HepG2 (cell line): ENCODE data around the gene AIF1. TPM values are rescaled to one million over a fixed set of nuclear protein-coding genes. Genes with fewer than 3 reads are reported as not detected.

Experiments
- ATAC-seq: fragments of 200-7000 bp; cut with Tn5 transposase; 3 replicates; pipeline ENCODE4 v1.9.1; 2020; ENCODE audit warnings: mild to moderate bottlenecking, moderate library complexity
- BruUV-seq: library from RNA; stranded (reverse); fragments of 400-500 nt; replicated peaks from 2 replicates; lab custom pipeline; 2021; lab: Mats Ljungman, UMichigan
- CTCF ChIA-PET: fragments of 300-600 bp; formaldehyde crosslinking; extraction: SDS; loops from one replicate; lab custom pipeline; 2021; ENCODE audit warnings: low total read pairs, inconsistent platforms, low intra/inter-chr PET ratio; lab: Yijun Ruan, JAX
- POLR2A ChIA-PET: fragments of 350-600 bp; sonication (Branson Sonifier 250); formaldehyde crosslinking; loops from one replicate; lab custom pipeline; 2020; ENCODE audit warnings: antibody characterized with exemption, inconsistent platforms; lab: Yijun Ruan, JAX
- DNase-seq: peaks from one replicate; pipeline ENCODE4 v3.0.0-alpha.2; 2015; ENCODE audit warnings: low spot score
- FAIRE-seq: peaks from 3 replicates; lab custom pipeline; 2011; peaks lifted over from hg19 to GRCh38; lab: Jason Lieb, UNC
- H2AFZ ChIP-seq: one replicate; pipeline ENCODE4 v1.6.1; 2011; ENCODE audit warnings: low read length, inconsistent platforms
- H3K27ac ChIP-seq: fragments of 300-600 bp; 3 replicates; pipeline ENCODE4 v1.8.0; 2011; ENCODE audit warnings: mixed run types, mild to moderate bottlenecking, mixed read lengths, low read length, inconsistent platforms; ENCODE audit not compliant: insufficient read depth; ENCODE audit errors: extremely low read length
- H3K27me3 ChIP-seq, 2 experiments: fragments of 200-600 bp in 1 of 2; 2 replicates in 1 of 2; 3 replicates in 1 of 2; pipeline versions ENCODE4 v1.6.0 to v1.8.0; 2011; ENCODE audit warnings: low read length in 2 of 2, mild to moderate bottlenecking in 2 of 2, moderate library complexity in 2 of 2, inconsistent platforms in 1 of 2; ENCODE audit not compliant: insufficient read depth in 2 of 2, control insufficient read depth in 1 of 2
- H3K36me3 ChIP-seq, 2 experiments: fragments of 200-600 bp in 1 of 2; replicated peaks in 1 of 2; 2 replicates in 1 of 2; 3 replicates in 1 of 2; pipeline versions ENCODE4 v1.5.1 to v1.8.0; 2011; ENCODE audit warnings: low read length in 2 of 2, inconsistent platforms in 1 of 2; ENCODE audit not compliant: insufficient read depth in 2 of 2, control insufficient read depth in 1 of 2
- H3K4me1 ChIP-seq: 2 replicates; pipeline ENCODE4 v1.5.1; 2012; ENCODE audit warnings: low read length, inconsistent platforms; ENCODE audit not compliant: insufficient read depth
- H3K4me2 ChIP-seq: 2 replicates; pipeline ENCODE4 v1.6.0; 2011; ENCODE audit warnings: low read depth, low read length, inconsistent platforms
- H3K4me3 ChIP-seq, 3 experiments: fragments of 200-600 bp in 1 of 3; sonication (generic), shearing (Covaris generic) in 1 of 3; replicated peaks in 1 of 3; 2 replicates each; pipeline ENCODE4 v1.5.1; 2011 to 2016; ENCODE audit warnings: low read length in 3 of 3, inconsistent platforms in 2 of 3, low read depth in 2 of 3, mild to moderate bottlenecking in 2 of 3, control low read depth in 1 of 3, mixed read lengths in 1 of 3; ENCODE audit not compliant: insufficient read depth in 1 of 3
- H3K79me2 ChIP-seq: one replicate; pipeline ENCODE4 v1.6.1; 2011; ENCODE audit warnings: low read length, inconsistent platforms; ENCODE audit not compliant: insufficient read depth
- H3K9ac ChIP-seq: 2 replicates; pipeline ENCODE4 v1.6.0; 2011; ENCODE audit warnings: mild to moderate bottlenecking, low read depth, low read length, inconsistent platforms; ENCODE audit not compliant: insufficient read depth
- H3K9me3 ChIP-seq: 2 replicates; pipeline ENCODE4 v1.5.1; 2012; ENCODE audit warnings: mild to moderate bottlenecking, low read length
- H4K20me1 ChIP-seq: 2 replicates; pipeline ENCODE4 v1.6.0; 2011; ENCODE audit warnings: inconsistent platforms, mild to moderate bottlenecking, low read length, moderate library complexity; ENCODE audit not compliant: insufficient read depth
- CCAR2 ChIP-seq: fragments of 200-400 bp; formaldehyde crosslinking; optimal IDR thresholded peaks from 2 replicates; pipeline ENCODE3; 2018; ENCODE audit warnings: low read depth, mild to moderate bottlenecking, low read length, moderate library complexity
- DNMT1 ChIP-seq: sonication (generic); formaldehyde crosslinking; IDR thresholded peaks from 2 replicates; pipeline ENCODE4 v1.5.1; 2020; ENCODE audit warnings: mild to moderate bottlenecking, missing genetic modification reagents
- EEA1 ChIP-seq: sonication (generic); formaldehyde crosslinking; IDR thresholded peaks from 2 replicates; pipeline ENCODE4 v1.5.1; 2020; ENCODE audit warnings: mild to moderate bottlenecking, missing genetic modification reagents, borderline replicate concordance
- HINFP ChIP-seq: sonication (generic); formaldehyde crosslinking; IDR thresholded peaks from 2 replicates; pipeline ENCODE4 v1.4.0; 2020; ENCODE audit warnings: low read depth, mild to moderate bottlenecking, missing genetic modification reagents
- KAT7 ChIP-seq: IDR thresholded peaks from 2 replicates; pipeline ENCODE4 v1.6.1; 2018; ENCODE audit warnings: borderline replicate concordance, missing compliant biosample characterization
- MYNN ChIP-seq: sonication (generic); formaldehyde crosslinking; IDR thresholded peaks from 2 replicates; pipeline ENCODE4 v1.4.0; 2020; ENCODE audit warnings: mild to moderate bottlenecking, low read depth, missing genetic modification reagents
- SRSF4 ChIP-seq: fragments of 200-400 bp; formaldehyde crosslinking; IDR thresholded peaks from one replicate; pipeline ENCODE4 v1.6.1; 2018; ENCODE audit warnings: mild to moderate bottlenecking, low read depth, low read length, moderate library complexity; ENCODE audit not compliant: poor library complexity, severe bottlenecking
- TFAP4 ChIP-seq: sonication (generic); IDR thresholded peaks from 2 replicates; pipeline ENCODE4 v1.6.1; 2016; ENCODE audit warnings: low read depth, borderline replicate concordance
- TP53 ChIP-seq: sonication (generic); formaldehyde crosslinking; conservative IDR thresholded peaks from 2 replicates; pipeline ENCODE4 v1.4.0; 2020; ENCODE audit warnings: missing genetic modification reagents
- ZFP91 ChIP-seq: sonication (generic); formaldehyde crosslinking; IDR thresholded peaks from 2 replicates; pipeline ENCODE4 v1.9.0; 2022; ENCODE audit warnings: missing genetic modification reagents, mild to moderate bottlenecking, borderline replicate concordance
- ZMYM2 ChIP-seq: sonication (generic); formaldehyde crosslinking; IDR thresholded peaks from 2 replicates; pipeline ENCODE4 v1.8.0; 2022; ENCODE audit warnings: mild to moderate bottlenecking, missing genetic modification reagents
- ZNF326 ChIP-seq: sonication (generic); formaldehyde crosslinking; IDR thresholded peaks from 2 replicates; pipeline ENCODE4 v1.4.0; 2020; ENCODE audit warnings: missing genetic modification reagents, borderline replicate concordance
- ZNF607 ChIP-seq: sonication (generic); formaldehyde crosslinking; IDR thresholded peaks from 2 replicates; pipeline ENCODE4 v1.5.1; 2020; ENCODE audit warnings: missing genetic modification reagents, mild to moderate bottlenecking, borderline replicate concordance
- ZNF713 ChIP-seq: sonication (generic); formaldehyde crosslinking; IDR thresholded peaks from 2 replicates; pipeline ENCODE4 v1.4.0; 2020; ENCODE audit warnings: mild to moderate bottlenecking, missing genetic modification reagents
- WGBS: methylation state at CpG from one replicate; pipeline ENCODE4 v1.1.6; 2017; ENCODE audit warnings: low lambda C conversion rate; 5-methylcytosine and 5-hydroxymethylcytosine counted together
- in situ Hi-C: cut with HindIII; loops from 2 replicates; pipeline ENCODE4 v1.10.0; 2017; ENCODE audit warnings: low pct_unique_long_range_greater_than_20kb; ENCODE audit not compliant: extremely low pct_ligation_motif_present
- intact Hi-C: fragments of 100-400 bp; cut with micrococcal nuclease; formaldehyde crosslinking; loops from one replicate; pipeline ENCODE4 v1.10.0; 2022; ENCODE audit not compliant: unreplicated experiment
- polyA plus RNA-seq, 8 experiments: library from polyadenylated mRNA; depleted of rRNA in 3 of 8; stranded (reverse) in 7 of 8; unstranded in 1 of 8; fragments of >200 nt; fragmentation: Illumina TruSeq in 4 of 8; extraction: Trizol in 4 of 8; gene quantifications; 2 replicates each; pipeline versions ENCODE4 v1.2.1 to v1.2.3, GENCODE V29; 2011 to 2016; ENCODE audit warnings: low read depth in 4 of 8, missing spikeins in 1 of 8, mixed read lengths in 1 of 8; ENCODE audit not compliant: insufficient read depth in 1 of 8
- total RNA-seq, 5 experiments: library from RNA; depleted of rRNA; stranded (reverse); fragments of >200 nt; fragmentation: Illumina TruSeq; extraction: Trizol; gene quantifications; 2 replicates each; pipeline ENCODE4 v1.2.3, GENCODE V29; 2016; ENCODE audit warnings: low read depth in 1 of 5
- TF ChIP-seq, protein P1 (sequence below): sonication (generic); formaldehyde crosslinking; IDR thresholded peaks from 2 replicates; pipeline ENCODE4 v1.5.0; 2020; ENCODE audit warnings: mild to moderate bottlenecking, missing genetic modification reagents

AIF1 gene
- total and polyA plus RNA-seq, 2 of the 13 experiments (the other 11 are each of a cell fraction or from before 2014, with no cell fraction given), result 1.5 TPM; not detected in 1

GRCh38 chr6:31586599-31587281, 28.3 kb upstream of the AIF1 start:
- WGBS, result 4% methylated on average over 9 of the region's 9 CpGs
- POLR2A ChIA-PET, result interaction anchor here (1.4 kb wide), 1 partner anchor 12 kb away, joined by 3 read pairs; no protein-coding TSS in a partner anchor
- no peak for FAIRE-seq

More at GRCh38 chr6:31586599-31587281, 28.3 kb upstream of the AIF1 start:
- Histone ChIP-seq H3K4me1 (peaks cover 10% of the 10 kb centered on the region), H2AFZ (no peak overlapping the region), H3K27me3 (peaks cover 9 to 46% of the 10 kb centered on the region in 2 experiments), H3K36me3 (no peaks in the 10 kb centered on the region), H3K27ac (no peak overlapping the region), H3K4me2 (no peak overlapping the region), H4K20me1 (no peaks in the 10 kb centered on the region), H3K9me3 (no peaks in the 10 kb centered on the region), H3K4me3 (no peak overlapping the region), H3K9ac (no peak overlapping the region), H3K79me2 (no peaks in the 10 kb centered on the region)
- ATAC-seq (no peak), DNase-seq (no peak)
- CTCF ChIA-PET, result no interaction called here
- no TSS peak for BruUV-seq
- intact Hi-C loops, result loop anchor here (5.0 kb wide), 1 partner anchor 1139 kb away; no protein-coding TSS in a partner anchor
- in situ Hi-C loops, result loop anchor here (5.0 kb wide), 1 partner anchor 94 kb away; no protein-coding TSS in a partner anchor
- TF ChIP-seq ZNF607 (CRISPR knock-in tag) (no peak), CCAR2 (no peak), EEA1 (no peak), SRSF4 (no peak), HINFP (CRISPR knock-in tag) (no peak), ZMYM2 (no peak), DNMT1 (CRISPR knock-in tag) (no peak), TP53 (no peak), KAT7 (CRISPR knock-in tag) (no peak), ZNF713 (CRISPR knock-in tag) (no peak), MYNN (no peak), ZFP91 (CRISPR knock-in tag) (no peak), TFAP4 (no peak), ZNF326 (CRISPR knock-in tag) (no peak)
- TF ChIP-seq, protein P1, sequence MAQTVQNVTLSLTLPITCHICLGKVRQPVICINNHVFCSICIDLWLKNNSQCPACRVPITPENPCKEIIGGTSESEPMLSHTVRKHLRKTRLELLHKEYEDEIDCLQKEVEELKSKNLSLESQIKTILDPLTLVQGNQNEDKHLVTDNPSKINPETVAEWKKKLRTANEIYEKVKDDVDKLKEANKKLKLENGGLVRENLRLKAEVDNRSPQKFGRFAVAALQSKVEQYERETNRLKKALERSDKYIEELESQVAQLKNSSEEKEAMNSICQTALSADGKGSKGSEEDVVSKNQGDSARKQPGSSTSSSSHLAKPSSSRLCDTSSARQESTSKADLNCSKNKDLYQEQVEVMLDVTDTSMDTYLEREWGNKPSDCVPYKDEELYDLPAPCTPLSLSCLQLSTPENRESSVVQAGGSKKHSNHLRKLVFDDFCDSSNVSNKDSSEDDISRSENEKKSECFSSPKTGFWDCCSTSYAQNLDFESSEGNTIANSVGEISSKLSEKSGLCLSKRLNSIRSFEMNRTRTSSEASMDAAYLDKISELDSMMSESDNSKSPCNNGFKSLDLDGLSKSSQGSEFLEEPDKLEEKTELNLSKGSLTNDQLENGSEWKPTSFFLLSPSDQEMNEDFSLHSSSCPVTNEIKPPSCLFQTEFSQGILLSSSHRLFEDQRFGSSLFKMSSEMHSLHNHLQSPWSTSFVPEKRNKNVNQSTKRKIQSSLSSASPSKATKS (CRISPR knock-in tag), result no peak
